Eye (tissue), 1 donor: Measurements from ENCODE around the gene HMX3.
A peak's percentile ranks its signal among the peaks of the same experiment; 100 is the strongest.

ENCODE experiments used
- DNase-seq: peaks from one replicate; pipeline ENCODE4 v3.0.0-alpha.2; 2015

HMX3 gene

GRCh38 chr10:123134915-123135414, 805 bp upstream of the HMX3 start:
- DNase-seq = no peak

DNA sequence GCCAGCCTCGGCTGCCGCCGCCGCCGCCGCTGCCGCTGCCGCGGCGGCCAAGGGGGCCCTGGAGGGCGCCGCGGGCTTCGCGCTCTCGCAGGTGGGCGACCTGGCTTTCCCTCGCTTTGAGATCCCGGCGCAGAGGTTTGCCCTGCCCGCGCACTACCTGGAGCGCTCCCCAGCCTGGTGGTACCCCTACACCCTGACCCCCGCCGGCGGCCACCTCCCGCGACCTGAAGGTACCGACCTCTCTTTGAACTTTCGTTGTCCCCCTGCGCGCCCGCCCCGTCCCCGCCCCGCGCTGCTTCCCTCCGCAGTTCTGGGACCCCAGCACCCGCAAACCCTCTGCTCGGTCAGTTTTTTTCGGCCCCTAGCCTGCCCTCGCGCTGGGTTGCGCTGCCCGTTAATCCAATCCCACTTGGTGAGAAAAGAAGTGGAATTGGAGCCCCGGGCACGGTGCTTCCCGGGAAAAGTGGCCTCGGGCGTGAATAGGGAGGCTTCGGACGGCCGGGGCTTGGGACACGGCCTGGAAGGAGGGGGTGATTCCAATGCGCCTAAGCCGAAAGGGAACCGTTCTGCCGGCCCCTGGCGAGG, 543 bp downstream of the HMX3 start:
- DNase-seq = peak; percentile 69

GRCh38 chr10:123136806-123137642, 1.3 kb downstream of the HMX3 start:
- DNase-seq = peak; percentile 79

GRCh38 chr10:123139165-123139520, 3.4 kb downstream of the HMX3 start:
- no peak for DNase-seq

DNA sequence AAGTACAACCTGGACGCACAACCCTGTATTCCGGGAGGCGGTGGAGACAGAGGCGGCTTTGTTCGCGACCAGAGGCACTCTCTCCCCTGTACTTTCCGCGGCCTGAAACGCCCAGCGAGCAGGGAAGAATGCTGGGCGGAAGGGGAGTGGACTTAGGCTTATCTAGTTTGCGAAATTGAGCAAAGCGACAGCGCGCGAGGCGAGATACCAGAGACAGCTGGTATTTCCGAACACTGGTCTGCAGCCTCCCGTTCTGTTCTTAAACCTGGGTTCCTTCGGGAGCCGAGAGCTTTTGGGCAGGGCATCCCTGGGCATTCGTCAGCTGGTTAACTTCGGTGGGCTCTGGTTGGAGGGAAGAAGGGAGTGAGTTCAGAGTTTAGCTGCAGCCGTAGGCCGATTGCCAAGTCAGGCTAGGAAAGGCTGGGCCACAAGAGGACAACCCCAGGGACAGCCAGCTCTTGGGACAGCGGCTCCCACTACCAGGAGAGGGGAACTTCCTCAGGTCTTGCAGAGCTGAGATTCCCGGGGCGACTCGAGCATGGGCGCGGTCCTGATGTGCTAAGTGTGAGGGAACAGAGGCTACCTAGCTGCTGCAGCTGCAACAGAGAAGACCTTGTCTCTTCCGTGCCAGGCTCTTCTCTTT, 3.9 kb downstream of the HMX3 start:
- peak; percentile 81 for DNase-seq

GRCh38 chr10:123140164-123140982, 4.6 kb downstream of the HMX3 start:
- peak; percentile 64 for DNase-seq

DNA sequence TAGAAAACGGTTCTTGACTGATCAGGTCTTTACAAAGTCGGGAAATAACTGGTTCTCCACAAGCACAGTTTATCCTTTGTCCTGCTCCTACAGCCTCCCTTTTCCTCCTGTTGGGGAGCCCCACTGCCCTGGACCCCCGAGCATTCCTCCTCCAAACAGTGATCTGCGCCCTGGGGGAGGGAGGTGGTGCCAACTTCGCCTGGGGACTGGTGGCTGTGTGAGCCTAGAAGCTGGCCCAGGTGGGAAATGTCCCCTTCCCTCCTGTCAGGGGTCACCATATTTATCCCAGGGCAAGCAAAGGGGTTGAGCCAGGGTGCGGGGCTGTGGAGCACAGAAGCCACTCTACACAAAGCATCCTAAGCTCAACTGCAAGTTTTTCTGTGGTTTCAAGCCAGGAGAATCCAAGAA, 5.2 kb downstream of the HMX3 start:
- DNase-seq = peak; percentile 24

DNA sequence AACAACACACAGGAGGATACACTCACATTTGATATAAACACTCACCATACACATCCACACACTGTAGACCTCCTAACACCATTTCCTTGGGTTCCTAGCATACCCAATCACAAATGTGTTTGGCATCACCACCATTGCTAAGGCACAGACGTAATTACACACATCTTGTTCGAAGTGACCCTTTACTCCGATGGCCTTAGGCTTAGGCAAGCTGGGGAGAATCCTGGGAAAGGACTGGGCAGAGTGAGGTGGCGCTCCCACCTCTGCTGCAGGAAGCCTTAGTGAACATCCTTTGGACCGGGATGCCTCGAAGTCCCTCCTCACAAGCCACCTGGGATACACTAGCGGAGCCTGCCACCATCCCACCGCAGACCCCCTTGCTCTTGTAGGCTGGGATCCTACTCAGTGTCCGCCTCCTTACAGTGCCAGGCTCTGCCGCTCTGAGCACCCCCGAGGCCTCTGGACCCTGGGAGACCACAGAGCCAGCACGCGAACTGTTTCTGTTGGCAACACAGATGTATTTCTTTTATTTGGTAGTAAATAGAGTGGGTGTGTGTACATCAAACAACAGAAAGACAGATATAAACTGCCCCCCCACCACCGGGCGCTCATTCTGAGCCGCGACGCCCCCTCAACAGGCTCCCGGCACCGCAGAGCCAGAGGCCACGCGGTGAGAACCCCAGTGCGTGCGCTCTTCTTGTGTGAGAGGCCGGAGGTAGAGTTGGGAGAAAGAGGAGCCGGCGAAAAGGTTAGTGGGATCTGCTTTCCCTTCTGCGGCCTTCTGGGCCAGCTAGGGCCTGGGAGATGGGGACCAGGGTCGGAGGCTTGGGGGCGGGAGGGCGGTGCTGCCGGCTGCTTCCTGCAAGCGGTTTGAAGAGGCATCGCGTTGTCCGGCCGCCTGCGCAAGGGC, 6.3 kb downstream of the HMX3 start:
- DNase-seq = peak; percentile 26

GRCh38 chr10:123142701-123143161, 7.0 kb downstream of the HMX3 start:
- DNase-seq = peak; percentile 25

GRCh38 chr10:123143162-123143824, 7.5 kb downstream of the HMX3 start:
- peak; percentile 45 for DNase-seq

DNA sequence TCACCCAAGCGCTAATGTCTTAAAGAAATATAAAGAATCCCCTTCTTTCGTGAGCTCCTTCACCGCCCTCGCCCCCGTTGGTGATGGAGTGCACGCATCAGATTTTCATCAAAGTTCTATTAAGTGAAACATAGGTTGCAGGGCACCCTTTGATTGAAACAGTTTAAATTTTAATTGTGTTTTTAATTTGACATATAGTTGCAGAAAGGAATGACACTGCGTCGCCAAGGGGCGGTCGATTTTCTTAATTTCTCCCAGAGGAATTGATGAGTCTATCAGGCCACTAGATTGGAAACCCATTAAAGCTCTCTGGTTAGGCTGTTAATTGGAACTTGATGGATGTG, 8.0 kb downstream of the HMX3 start:
- DNase-seq = no peak

GRCh38 chr10:123144697-123145541, 9.1 kb downstream of the HMX3 start:
- DNase-seq = peak; percentile 67

GRCh38 chr10:123145542-123146012, 9.8 kb downstream of the HMX3 start:
- DNase-seq = peak; percentile 41

- peak; percentile 63 for DNase-seq
Measured at GRCh38 chr10:123146013-123146893, 10.5 kb downstream of the HMX3 start.

DNA sequence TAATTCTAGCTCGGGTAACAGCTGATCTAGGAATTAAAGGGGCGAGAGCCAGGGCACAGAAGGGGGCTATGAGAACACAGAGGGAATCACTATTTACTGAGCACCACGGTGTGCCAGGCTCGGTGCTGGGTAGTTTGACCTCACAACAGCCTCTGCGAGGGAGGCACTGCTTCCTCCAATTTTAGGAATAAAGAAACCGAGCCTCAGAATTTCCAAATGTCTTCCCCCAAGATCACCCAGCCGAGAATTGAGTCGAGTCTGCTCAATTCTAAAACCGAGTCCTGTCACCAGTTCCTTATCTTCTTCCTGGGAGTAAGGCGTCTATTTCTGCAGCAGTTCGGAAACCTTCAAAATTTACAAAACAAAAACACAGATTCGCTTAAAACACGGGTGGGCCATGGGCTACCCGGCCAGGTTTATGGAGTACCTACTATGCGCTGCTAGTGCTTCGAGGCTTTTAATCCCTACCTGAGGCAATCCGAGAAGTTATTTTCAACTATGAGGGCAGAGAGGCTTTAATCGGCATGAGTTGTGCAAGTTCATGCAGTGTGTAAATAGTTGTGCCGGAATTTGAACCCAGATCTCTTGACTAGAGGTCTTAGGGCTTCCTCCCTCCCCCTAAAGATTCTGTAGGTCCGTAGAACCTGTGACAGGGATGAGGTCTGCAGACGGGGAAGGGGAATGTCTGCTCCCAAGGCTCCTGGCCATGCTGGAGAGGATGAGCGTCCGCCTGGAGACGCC, 11.3 kb downstream of the HMX3 start:
- DNase-seq = peak; percentile 14

- peak; percentile 52 for DNase-seq
Measured at GRCh38 chr10:123147635-123148413, 12.1 kb downstream of the HMX3 start, which contains the start of gene HMX2. HMX2 (plus strand) TSS chr10:123148136; CDS start chr10:123148379, 243 bp downstream.
